H1 (cell line): ENCODE data around the gene SMIM5.

Experiments
- ASH2L ChIP-seq: fragments of 200-600, 300-600 bp; sonication (generic); IDR thresholded peaks from one replicate; pipeline ENCODE4 v1.7.1; 2017; ENCODE audit warnings: low read length
- CEBPB ChIP-seq: IDR thresholded peaks from 2 replicates; pipeline ENCODE4 v1.6.1; 2012; ENCODE audit warnings: low read depth, low read length
- CTCF ChIP-seq, 3 experiments: IDR thresholded peaks; 1 replicate in 2 of 3; 2 replicates in 1 of 3; pipeline versions ENCODE4 v1.5.1 to v1.6.1; 2011; ENCODE audit warnings: low read length in 3 of 3, mild to moderate bottlenecking in 3 of 3, inconsistent platforms in 2 of 3, low read depth in 1 of 3, moderate library complexity in 1 of 3; ENCODE audit not compliant: insufficient read depth in 1 of 3; ENCODE audit errors: control extremely low read depth in 1 of 3
- EP300 ChIP-seq, 2 experiments: IDR thresholded peaks; 1 replicate in 1 of 2; 2 replicates in 1 of 2; pipeline ENCODE4 v1.6.1; 2011 to 2012; ENCODE audit warnings: low read depth in 2 of 2, low read length in 2 of 2, mild to moderate bottlenecking in 2 of 2, borderline replicate concordance in 1 of 2, inconsistent platforms in 1 of 2, moderate library complexity in 1 of 2
- EZH2 ChIP-seq: fragments of 200-600 bp; sonication (generic); IDR thresholded peaks from 2 replicates; pipeline ENCODE4 v1.7.1; 2012; ENCODE audit warnings: low read depth, mild to moderate bottlenecking, moderate library complexity, low read length, inconsistent platforms; ENCODE audit not compliant: severe bottlenecking
- POLR2A ChIP-seq, 2 experiments: IDR thresholded peaks; 1 replicate in 1 of 2; 2 replicates in 1 of 2; pipeline ENCODE4 v1.6.1; 2011; ENCODE audit warnings: low read depth in 2 of 2, low read length in 2 of 2, mild to moderate bottlenecking in 2 of 2; ENCODE audit errors: control extremely low read depth in 1 of 2
- POLR2AphosphoS5 ChIP-seq: IDR thresholded peaks from 2 replicates; pipeline ENCODE4 v1.6.1; 2011; ENCODE audit warnings: low read depth, low read length
- RAD21 ChIP-seq, 2 experiments: IDR thresholded peaks in 1 of 2; conservative IDR thresholded peaks in 1 of 2; 2 replicates each; pipeline ENCODE4 v1.6.1; 2011; ENCODE audit warnings: low read depth in 2 of 2, low read length in 2 of 2, improper control_type of control experiment in 1 of 2, inconsistent platforms in 1 of 2, mild to moderate bottlenecking in 1 of 2, moderate library complexity in 1 of 2
- SAP30 ChIP-seq: fragments of 300-600 bp; sonication (generic); IDR thresholded peaks from 2 replicates; pipeline ENCODE4 v1.7.1; 2012; ENCODE audit warnings: low read length, moderate library complexity, mild to moderate bottlenecking, inconsistent platforms; ENCODE audit not compliant: insufficient read depth, insufficient replicate concordance
- SRF ChIP-seq: IDR thresholded peaks from 2 replicates; pipeline ENCODE4 v1.6.1; 2011; ENCODE audit warnings: mild to moderate bottlenecking, low read depth, low read length, moderate library complexity
- TBP ChIP-seq: IDR thresholded peaks from 2 replicates; pipeline ENCODE4 v1.6.1; 2011; ENCODE audit warnings: low read depth, low read length, improper control_type of control experiment
- TF ChIP-seq, protein P1 (sequence below): IDR thresholded peaks from 2 replicates; pipeline ENCODE4 v1.6.1; 2012; ENCODE audit warnings: inconsistent platforms

GRCh38 chr17:75633486-75634375, 497 bp downstream of the SMIM5 start:
- TF ChIP-seq TBP (0 out of 2 replicates have a peak, but pooled peaks have one; percentile 27), POLR2AphosphoS5 (no peak), SAP30 (peak; percentile 99), EP300 (IDR thresholded peaks at IDR 0.05; ENCODE audit: borderline replicate concordance in 1 of 2, low read depth in 2 of 2, low read length in 2 of 2) (no peak), CTCF (IDR thresholded peaks at IDR 0.05; ENCODE audit: control extremely low read depth in 1 of 3, insufficient read depth in 1 of 3, low read depth in 1 of 3, low read length in 3 of 3) (peak; percentile 63 to 79 (median 77)), ASH2L (no peak), EZH2 (no peak), POLR2A (IDR thresholded peaks at IDR 0.05; ENCODE audit: control extremely low read depth in 1 of 2, low read depth in 2 of 2, low read length in 2 of 2) (no peak), RAD21 (IDR thresholded peaks at IDR 0.05 in 1 of 2, conservative IDR thresholded peaks at IDR 0.05 in 1 of 2; ENCODE audit: low read depth in 2 of 2, low read length in 2 of 2) (peak; percentile 23 to 46; a peak in 3 of 4 replicates), CEBPB (peak; percentile 15; the same call in 1 of the 2 replicates), SRF (no peak)
- TF ChIP-seq, protein P1, sequence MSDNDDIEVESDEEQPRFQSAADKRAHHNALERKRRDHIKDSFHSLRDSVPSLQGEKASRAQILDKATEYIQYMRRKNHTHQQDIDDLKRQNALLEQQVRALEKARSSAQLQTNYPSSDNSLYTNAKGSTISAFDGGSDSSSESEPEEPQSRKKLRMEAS, result peak; percentile 43; the same call in 1 of the 2 replicates
